ENCODE measurements around the gene ME1.
"Not testable (repeated sequence)": the region's sequence is repeated elsewhere in the genome, so short reads cannot be mapped to it uniquely, and the experiment has no call there.

Gene ME1

DNA sequence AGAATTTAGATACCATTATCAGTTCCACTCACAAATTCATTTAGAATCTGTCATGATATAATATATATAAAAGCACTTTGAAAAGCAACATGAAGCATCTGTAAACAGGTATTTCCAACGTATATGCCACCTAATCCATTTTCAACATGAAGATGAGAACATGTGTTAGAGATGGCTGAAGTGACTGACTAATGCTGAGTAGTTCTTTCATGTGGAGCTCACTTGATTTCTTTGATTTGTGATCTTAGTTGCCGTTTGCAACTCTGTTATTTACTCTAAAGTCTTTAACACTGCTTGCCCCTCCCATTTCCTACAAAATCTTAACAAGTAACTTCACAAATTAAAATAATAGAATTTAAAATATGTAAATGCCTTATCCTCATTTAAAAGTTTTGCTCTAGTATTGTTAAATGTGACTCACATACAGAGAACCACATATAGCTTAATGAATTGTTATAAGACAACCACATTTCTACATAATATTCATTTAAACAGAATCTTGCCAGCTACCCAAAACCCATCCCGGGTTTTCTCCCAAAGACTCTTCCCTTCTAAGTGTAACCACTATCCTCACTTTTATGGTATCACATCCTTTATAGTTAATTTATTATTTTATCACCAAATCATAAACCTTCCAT lies 78.3 kb downstream of the ME1 start:
- ATAC-seq: no peak

DNA sequence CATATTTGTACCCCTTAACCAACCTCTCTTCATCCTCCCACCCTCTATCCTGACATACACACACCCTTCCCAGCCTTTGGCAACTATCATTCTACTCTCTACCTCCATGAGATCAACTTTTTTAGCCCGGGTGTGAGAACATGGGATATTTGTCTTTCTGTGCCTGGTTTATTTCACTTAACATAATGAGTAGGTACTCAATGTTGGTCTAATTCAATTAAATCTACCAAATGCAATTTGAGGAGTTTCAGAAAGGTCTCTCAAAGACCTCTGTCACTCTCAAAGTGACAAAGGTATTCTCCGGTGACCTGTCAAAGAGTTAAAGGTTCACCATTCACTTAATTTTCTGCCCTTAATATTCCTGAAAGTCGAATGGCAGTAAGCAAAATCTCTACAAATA lies 87.7 kb downstream of the ME1 start:
- ATAC-seq: no peak

DNA sequence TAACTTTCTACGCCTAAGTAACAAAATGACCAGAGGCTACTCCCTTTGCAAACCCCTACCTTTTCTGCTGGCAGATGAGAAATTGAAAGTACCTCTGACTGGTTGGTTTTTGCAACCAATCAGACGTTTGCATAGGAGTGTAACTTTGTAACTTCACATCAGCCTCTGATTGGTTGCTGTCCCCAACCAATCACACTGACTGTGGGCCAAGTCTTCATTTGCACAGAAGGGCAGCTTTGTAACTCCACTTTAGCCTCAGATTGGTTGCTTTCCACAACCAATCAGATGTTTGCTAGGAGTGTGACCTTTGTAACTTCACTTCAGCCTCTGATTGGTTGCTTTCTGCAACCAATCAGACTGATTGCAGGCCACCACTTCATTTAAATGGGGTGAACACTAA lies 89.1 kb downstream of the ME1 start:
- ATAC-seq: no peak

- not testable (repeated sequence) for ATAC-seq
These were observed 96.9 kb downstream of the ME1 start for GRCh38 chr6:83333916-83334315.

- ATAC-seq: no peak
These were observed 97.4 kb downstream of the ME1 start for GRCh38 chr6:83333500-83333899.

GRCh38 chr6:83314693-83315092 lies 116.2 kb downstream of the ME1 start:
- ATAC-seq: no peak

GRCh38 chr6:83313882-83314281 lies 117.0 kb downstream of the ME1 start:
- no peak for ATAC-seq

DNA sequence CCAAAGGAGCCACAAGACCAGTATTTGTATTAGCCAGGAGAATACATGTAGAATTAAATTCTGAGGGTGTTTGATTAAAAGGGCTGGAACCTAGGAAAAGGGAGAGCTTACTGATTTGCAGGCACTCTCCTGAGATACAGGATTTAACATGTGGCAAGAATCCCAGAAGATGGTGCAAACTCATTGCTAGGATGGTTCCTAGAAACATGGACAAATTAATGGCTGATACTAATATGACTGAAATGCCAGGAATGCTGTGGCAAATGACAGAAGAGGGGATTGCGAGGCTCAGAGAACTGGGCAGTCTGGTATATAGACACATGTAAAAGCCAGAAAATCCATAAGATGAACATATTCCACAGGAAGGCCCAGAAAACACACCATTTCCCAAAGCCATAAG lies 119.6 kb downstream of the ME1 start:
- ATAC-seq: no peak

GRCh38 chr6:83310046-83310445 lies 120.8 kb downstream of the ME1 start:
- no peak for ATAC-seq

DNA sequence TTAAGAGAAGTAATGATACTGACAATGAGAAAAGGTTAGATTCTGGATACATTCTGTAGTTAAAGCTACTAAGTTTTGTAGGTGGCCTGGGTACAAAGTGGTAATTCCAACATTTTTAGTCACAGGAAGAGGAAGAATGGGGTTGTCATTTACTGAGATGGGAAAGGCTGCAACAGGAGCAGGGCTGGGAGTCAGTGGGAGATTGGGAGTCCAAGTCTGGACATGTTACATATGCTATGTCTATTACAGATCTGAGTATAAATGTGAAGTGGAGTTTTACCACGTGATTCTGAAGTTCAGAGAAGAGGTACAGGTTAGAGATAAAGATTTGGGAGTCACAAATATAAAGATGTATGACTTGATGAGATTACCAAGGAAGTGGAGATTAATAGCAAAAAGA lies 121.5 kb downstream of the ME1 start:
- no peak for ATAC-seq

DNA sequence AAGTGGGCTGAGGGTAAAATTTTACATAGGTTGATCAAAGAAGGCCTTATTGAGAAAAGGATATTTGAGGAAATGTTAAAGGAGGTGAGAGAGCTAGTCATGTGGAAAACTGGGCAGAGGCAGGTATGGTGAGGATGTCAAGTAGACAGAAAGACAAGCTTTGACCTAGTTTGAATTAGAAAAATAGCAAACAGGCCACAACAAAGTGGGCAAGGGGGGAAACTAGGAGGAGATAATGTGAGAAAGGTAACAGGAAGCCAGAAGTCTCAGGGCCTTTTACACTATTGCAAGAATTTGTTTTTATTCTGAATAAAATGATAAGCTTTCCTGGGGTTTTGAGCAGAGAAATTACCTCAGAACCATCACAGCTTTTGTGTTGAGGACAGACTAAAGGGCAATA lies 122.0 kb downstream of the ME1 start:
- ATAC-seq: no peak

DNA sequence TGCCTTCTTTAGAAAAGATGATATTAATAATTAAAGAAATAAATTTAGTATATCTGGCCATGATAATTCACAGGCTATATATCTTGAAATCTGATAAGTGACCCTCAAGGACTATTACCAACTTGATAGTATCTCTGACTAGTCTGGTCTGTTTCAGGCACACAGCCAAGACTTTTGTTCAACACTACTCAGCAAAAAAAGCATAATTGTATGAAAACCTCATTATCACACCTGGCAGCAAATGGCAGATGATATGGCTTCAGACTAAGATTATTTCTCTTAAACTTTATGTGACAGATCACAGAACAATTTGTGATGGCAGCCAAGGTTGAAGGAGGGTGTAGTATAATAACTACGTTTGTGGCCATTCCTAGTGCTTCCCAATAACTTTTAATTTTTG lies 123.0 kb downstream of the ME1 start:
- ATAC-seq: no peak

DNA sequence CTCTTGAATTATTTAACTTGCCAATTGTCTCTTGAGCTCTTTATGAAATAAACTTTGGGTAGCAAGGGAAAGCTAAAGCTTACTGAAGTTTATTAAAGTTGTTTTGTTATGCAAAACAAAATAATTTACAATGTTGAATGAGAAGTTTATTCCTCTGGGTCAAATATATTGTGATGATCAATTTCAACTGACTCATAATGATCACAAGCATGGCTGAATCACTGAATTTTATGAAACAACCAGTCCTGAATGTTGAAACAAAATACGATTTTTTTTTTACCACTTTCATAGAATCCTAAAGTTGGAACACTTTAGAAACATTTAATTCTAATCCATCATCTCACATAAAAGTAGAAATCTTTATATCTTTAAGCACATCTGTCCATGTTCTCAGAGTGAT lies 127.4 kb downstream of the ME1 start:
- no peak for ATAC-seq

- ATAC-seq: no peak
These were observed 136.2 kb downstream of the ME1 start for GRCh38 chr6:83294676-83295075.

DNA sequence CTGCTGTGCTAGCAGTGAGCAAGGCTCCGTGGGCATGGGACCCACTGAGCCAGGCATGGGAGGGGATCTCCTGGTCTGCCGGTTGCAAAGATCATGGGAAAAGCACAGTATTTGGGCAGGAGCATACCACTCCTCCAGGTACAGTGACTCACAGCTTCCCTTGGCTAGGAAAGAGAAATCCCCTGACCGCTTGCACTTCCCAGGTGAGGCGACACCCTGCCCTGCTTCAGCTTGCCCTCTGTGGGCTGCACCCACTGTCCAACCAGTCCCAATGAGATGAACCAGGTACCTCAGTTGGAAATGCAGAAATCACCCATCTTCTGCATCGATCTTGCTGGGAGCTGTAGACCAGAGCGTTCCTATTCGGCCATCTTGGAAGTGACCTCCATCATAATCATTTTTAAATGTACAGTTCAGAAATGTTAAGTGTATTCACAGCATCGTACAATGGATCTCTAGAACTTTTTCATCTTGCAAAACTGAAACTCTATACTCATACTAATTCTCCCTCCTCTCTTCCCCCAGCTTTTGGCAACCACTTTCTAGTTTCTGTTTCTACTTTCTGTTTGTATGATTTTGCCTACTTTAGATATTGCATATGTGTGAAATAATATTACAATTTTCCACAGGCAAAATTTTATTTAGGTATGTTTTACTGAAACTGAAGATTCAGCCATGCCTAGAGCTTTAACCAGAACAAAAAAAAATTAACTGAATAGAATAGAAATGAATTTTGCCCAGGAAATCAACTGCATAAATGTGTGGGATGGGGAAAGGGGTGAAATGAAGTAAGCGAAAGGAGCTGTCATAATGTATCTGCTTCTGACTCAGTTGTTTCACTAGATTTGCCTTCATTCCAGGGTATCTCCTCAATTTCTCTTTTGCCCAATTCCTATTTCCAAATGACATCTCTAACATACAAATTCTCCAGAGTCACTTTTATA lies 137.7 kb downstream of the ME1 start:
- no peak for ATAC-seq

DNA sequence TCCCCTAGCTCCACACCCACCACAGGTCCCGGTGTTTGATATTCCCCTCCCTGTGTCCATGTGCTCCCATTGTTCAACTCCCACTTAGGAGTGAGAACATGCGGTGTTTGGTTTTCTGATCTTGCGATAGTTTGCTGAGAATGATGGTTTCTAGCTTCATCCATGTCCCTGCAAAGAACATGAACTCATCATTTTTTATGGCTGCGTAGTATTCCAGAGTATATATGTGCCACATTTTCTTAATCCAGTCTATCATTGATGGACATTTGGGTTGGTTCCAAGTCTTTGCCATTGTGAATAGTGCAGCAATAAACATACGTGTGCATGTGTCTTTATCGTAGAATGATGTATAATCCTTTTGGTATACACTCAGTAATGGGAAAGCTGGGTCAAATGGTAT lies 143.6 kb downstream of the ME1 start:
- ATAC-seq: not testable (repeated sequence)

GRCh38 chr6:83285917-83286316 lies 144.9 kb downstream of the ME1 start:
- no peak for ATAC-seq

DNA sequence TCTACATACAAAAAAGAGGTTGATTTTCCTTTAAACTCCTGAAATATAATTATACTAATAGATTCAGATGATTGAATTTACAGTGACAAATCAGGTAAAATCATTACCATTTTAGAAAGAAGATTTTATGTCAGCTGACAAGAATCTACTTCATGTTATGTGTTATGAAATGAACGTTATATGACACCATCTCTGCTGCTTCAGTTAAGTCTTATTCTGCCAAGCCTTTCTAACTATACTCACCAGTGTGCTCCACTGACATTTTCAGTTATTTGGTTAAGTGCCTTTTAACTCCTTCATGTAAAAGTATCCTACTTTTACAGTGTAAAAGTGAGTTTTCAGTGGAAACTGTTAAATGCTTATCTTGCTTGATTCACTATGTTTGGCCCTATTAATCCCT lies 157.3 kb downstream of the ME1 start:
- no peak for ATAC-seq

GRCh38 chr6:83270971-83271719 lies 159.7 kb downstream of the ME1 start:
- ATAC-seq: peak; percentile 69 to 70

DNA sequence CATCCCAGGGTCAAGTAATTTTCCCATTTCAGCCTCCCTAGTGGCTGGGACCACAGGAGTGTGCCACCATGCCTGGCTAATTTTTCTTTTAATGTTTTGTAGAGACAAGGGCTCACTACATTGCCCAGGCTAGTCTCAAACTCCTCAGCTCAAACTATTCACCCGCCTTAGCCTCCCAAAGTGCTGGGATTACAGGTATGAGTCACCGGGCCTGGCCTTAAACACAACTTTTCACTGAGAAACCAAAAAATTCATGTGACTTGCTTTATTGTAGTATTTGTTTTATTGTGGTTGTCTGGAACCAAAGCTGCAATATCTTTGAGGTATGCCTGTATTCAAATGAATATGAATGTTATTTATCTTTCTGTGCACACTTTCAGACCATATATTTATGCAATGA lies 165.5 kb downstream of the ME1 start:
- ATAC-seq: no peak

DNA sequence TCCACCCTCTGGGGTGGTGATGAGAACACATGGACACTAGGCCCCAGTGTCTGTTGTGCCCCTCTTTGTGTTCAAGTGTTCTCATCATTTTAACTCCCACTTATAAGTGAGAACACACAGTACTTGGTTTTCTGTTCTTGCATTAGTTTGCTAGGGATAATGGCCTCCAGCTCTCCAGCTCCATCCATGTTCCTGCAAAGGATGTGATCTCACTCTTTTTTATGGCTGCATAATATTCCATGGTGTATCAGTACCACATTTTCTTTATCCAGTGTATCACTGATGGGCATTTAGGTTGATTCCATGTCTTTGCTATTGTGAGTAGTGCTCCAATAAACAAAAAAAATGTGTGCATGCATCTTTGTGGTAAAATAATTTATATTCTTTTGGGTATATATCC lies 170.3 kb downstream of the ME1 start:
- ATAC-seq: no peak

GRCh38 chr6:83258517-83258916 lies 172.3 kb downstream of the ME1 start:
- ATAC-seq: no peak

DNA sequence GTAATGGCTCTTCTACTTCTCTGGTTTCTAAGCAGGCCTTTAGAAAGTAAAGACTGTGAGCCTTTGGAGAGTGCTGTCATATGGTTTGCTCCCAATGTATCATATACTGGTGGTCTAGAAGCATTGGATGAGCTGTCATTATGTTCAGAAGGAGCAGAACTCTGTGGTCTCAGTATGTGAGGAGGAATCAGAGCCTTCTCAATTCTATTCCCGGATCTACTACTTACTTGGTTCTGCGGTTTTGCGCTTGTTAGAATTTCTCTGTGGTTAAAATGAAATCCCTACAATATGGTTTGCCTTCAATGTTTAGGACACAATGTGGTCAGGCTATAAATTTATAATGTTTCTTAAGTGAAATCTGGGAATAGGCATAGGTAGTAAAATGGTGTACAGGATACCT lies 173.1 kb downstream of the ME1 start:
- no peak for ATAC-seq

GRCh38 chr6:83256719-83257118 lies 174.1 kb downstream of the ME1 start:
- ATAC-seq: not testable (repeated sequence)
